NCI-H187 treated with DMSO at 0.1 percent for 48 hours (cell line): ENCODE results near the gene SYNE3.
"Not testable (repeated sequence)": the region's sequence is repeated elsewhere in the genome, so short reads cannot be mapped to it uniquely, and the experiment has no call there.

Experiments used
- DNase-seq: peaks from one replicate; lab custom pipeline; 2025; lab: John Stamatoyannopoulos, UW

Gene SYNE3

GRCh38 chr14:95524706-95525512, 8.5 kb upstream of the SYNE3 start:
- no peak for DNase-seq

DNA sequence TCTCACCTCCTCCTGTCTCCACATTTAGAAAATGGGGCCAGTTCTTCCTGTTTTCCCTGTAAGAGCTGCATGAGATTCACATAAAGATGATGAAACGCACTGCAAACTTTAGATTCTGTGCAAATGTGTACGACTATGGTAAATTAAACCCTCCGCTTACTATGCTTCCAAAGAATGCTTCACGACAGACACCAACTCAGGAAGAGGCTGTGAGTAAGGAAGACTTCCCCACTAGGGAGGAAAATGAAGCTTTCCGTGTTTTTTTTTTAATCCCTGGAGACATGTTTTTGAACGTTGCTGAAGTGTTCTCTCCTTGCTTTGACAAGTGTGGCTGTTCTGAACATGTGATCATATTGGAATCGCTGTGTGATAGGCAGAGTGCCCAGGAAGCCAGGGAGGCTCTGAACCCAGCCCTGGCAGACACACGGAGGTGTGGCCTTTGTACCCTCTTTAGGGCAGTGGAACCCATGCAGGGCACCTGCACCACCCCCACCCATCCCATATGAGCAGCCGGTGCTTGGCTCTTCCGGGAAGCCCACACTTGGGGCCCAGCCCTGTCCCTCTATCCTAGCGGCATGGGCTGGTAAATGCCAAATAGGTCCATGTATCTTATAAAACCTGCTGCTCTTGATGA, 7.5 kb upstream of the SYNE3 start:
- DNase-seq: no peak

GRCh38 chr14:95523051-95523814, 6.8 kb upstream of the SYNE3 start:
- no peak for DNase-seq

- DNase-seq: no peak
These were observed 6.1 kb upstream of the SYNE3 start for GRCh38 chr14:95522556-95522955.

DNA sequence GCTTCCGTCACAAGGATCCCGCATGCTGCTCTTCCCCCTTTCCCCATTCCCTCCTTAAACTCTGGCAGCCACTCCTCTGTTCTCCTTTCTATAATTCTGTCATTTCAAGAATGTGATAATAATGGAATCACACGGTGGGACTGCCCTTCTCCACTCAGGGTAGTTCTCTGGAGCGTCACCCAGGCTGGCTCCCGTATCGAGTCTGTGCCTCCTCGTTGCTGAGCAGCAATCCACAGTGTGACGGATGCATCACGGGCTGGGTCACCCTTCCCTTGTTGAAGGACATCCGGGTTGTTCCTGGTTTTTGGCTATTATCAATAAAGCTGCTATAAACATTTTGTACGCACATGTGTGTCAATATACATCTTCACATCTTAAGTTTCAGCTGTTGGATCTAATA, 5.7 kb upstream of the SYNE3 start:
- no peak for DNase-seq

DNA sequence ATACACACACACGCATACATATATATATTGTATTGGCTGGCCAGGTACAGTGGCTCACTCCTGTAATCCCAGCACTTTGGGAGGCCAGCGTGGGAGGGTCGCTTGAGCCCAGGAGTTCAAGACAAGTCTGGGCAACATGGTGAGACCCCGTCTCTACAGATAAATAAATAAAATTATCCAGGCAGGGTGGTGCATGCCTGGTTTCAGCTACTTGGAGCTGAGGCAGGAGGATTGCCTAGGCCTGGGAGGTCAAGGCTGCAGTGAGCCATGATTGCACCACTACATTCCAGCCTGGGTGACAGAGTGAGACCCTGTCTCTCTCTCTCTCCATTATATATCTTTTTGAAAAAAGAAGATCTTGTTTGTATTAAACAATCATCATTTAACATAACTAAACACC, 4.6 kb upstream of the SYNE3 start:
- DNase-seq: no peak

DNA sequence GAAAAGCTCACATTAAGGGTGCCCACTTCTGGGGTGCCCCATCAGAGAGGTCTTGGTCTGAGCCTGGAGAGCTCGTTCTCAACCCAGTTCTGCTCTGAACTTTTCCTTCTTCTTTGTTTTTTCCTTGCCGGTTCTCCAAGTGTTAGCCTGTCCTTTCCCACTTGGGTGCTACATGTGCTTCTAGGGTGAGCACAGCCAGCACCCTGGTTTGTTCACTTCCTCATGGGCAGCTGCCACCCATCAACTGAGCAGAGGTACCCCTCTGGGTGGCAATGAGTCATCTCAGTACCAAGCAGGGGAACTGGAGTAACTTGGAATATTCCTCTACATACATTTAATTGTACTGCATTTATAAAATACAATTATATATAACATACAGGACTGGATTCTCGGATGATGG, 3.9 kb upstream of the SYNE3 start:
- no peak for DNase-seq

GRCh38 chr14:95519699-95520098, 3.2 kb upstream of the SYNE3 start:
- no peak for DNase-seq

- no peak for DNase-seq
These were observed 1.7 kb upstream of the SYNE3 start for GRCh38 chr14:95518045-95518751.

- no peak for DNase-seq
These were observed 576 bp downstream of the SYNE3 start for GRCh38 chr14:95515596-95516552.

DNA sequence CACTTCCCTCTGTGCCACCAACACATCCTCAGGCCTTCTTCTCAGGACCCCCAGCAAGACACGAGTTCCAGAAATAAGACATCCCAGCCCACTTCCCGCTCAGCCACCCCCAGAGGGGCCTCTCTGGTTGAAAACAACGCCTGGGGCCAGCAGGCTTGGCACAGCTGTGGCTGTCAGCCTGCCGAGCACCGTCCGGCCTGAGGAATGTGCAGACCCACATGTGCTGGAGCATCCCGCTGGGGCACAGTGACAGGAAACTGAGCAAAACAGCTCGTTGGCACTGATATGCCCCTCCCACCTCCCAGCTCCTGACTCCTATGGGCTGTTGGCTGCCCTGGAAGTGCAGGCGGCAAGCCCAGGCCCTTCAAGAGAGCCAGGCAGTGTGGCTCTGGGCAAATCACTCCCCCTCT, 1.4 kb downstream of the SYNE3 start:
- DNase-seq: no peak

GRCh38 chr14:95514131-95515079, 2.0 kb downstream of the SYNE3 start:
- peak; percentile 92 for DNase-seq

- no peak for DNase-seq
These were observed 3.2 kb downstream of the SYNE3 start for GRCh38 chr14:95513291-95513690.

- DNase-seq: no peak
These were observed 4.8 kb downstream of the SYNE3 start for GRCh38 chr14:95511687-95512086.

DNA sequence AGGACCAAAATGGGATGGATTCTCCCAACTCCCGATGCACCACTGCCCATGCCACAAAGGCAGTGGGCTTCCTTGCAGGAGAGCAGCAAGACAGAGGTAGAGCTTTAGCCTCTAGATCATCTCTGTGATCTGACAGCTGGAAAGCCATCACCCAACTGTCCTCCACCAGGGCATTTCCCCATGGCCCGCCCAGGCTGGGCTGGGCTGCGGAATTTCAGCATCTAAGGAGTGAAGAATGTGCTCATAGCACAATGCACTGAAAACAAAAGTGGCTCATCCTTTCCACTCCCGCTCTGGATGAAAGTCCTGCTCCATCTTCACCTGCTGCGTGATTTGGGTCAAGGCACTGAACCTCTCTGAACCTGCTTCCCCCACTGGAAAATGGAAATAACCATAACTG, 5.6 kb downstream of the SYNE3 start:
- DNase-seq: no peak

GRCh38 chr14:95510344-95510743, 6.1 kb downstream of the SYNE3 start:
- DNase-seq: not testable (repeated sequence)

DNA sequence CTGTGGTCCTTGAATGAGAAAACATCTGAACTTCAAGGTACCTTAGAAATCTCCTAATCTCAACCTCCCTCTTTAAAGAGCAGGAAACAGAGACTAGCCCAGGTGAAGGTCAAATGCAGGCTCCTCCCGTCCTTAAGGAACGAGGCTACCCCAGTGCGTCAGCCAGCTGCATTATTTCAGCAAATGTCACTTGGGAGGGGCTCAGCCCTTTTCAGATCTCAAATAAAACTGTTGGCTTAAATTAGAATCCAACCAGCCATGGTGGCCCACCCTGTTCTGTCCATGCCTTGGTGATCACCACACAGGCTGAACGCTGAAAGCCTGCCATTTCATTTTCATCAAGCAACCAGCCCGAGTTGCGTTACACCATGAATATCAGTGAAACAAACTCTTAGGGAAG, 7.0 kb downstream of the SYNE3 start:
- no peak for DNase-seq

- DNase-seq: no peak
These were observed 8.1 kb downstream of the SYNE3 start for GRCh38 chr14:95508377-95508776.

DNA sequence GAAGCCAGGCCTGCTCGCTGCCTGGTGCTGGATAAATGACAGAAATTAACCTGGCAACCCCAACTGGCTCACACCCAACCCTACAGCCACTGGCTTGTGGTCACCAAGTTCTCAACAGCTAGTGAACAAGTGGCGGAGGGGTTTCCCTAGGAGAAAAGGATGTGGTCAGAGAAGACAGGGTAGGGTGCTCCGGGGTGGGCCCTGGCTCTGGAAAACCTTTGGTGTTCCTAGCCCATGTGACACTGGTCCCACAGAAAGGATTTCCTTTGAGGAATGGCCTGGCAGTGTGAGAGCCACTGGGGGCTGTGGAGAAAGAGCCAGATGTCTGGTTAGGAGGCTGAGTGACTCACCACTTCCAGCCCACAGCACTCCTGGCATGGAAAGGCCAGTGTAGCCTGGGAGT, 8.7 kb downstream of the SYNE3 start:
- no peak for DNase-seq

- no peak for DNase-seq
These were observed 9.3 kb downstream of the SYNE3 start for GRCh38 chr14:95507174-95507573.
